ENCODE results near the gene TOM1. TPM values are rescaled to one million over a fixed set of nuclear protein-coding genes. Genes with fewer than 3 reads are reported as not detected.

Gene TOM1
- total and polyA plus RNA-seq, 10 of the 15 experiments (the other 5 are each of a cell fraction or from before 2014, with no cell fraction given), result 2.2 to 64.6 (median 40.3) TPM

GRCh38 chr22:35390933-35391332, 91.2 kb downstream of the TOM1 start:
- TF ChIP-seq DPF2 (IDR thresholded peaks at IDR 0.05) (no peak), TCF3 (IDR thresholded peaks at IDR 0.05; ENCODE audit: borderline replicate concordance, insufficient read depth, low read depth, low read length) (no peak), JUNB (IDR thresholded peaks at IDR 0.05) (no peak), SMAD5 (IDR thresholded peaks at IDR 0.05; ENCODE audit: low read depth) (no peak), SREBF2 (IDR thresholded peaks at IDR 0.05; ENCODE audit: low read length) (no peak), CBX5 (IDR thresholded peaks at IDR 0.05; ENCODE audit: low read depth) (no peak), ZBTB11 (CRISPR knock-in tag; IDR thresholded peaks at IDR 0.05) (no peak)
- intact Hi-C loops (cut with micrococcal nuclease; ENCODE audit: unreplicated experiment) (no loop called here), in situ Hi-C loops (cut with MboI) (loop anchor here (25.0 kb wide), 1 partner anchor 1821 kb away; the partner anchor contains the start of gene SSTR3)
- H2AFZ ChIP-seq (ENCODE audit: control insufficient read depth, low read depth, low read length), result no peak overlapping the region
- no peaks in the 10 kb centered on the region for H3K9me3 ChIP-seq (replicated peaks; ENCODE audit: control insufficient read depth, insufficient read depth, low read length)
- no peak overlapping the region for H3K9ac ChIP-seq (ENCODE audit: control insufficient read depth, insufficient read depth, low read length)
- ChIA-PET SMC1A (ENCODE audit: uncharacterized antibody, unreplicated experiment) (interaction anchor here (1.0 to 2.3 kb wide), 3 partner anchors 8 to 15 kb away, joined by 3 to 7 read pairs (median 5); partner anchors contain the start of gene HMOX1), CTCF (interaction anchor here (0.9 to 1.0 kb wide), 2 partner anchors 10 to 20 kb away, joined by 3 read pairs; partner anchors contain the start of gene HMOX1), POLR2A (interaction anchor here (0.6 to 1.4 kb wide), 3 partner anchors 9 to 34 kb away, joined by 3 read pairs; partner anchors contain the start of gene HMOX1), RAD21 (ENCODE audit: unreplicated experiment) (no interaction called here)
- no peak for ATAC-seq
- H3K4me3 ChIP-seq, result no peak overlapping the region
- no peaks in the 10 kb centered on the region for H4K20me1 ChIP-seq (ENCODE audit: control insufficient read depth, insufficient read depth)
- peaks cover 13 to 17% of the 10 kb centered on the region in 2 experiments; a peak in 3 of 4 replicates for H3K36me3 ChIP-seq (ENCODE audit: control insufficient read depth in 2 of 2, insufficient read depth in 2 of 2, low read length in 1 of 2)
- no peak for DNase-seq (ENCODE audit: low read depth, low spot score)
- no peak for FAIRE-seq
- H3K4me2 ChIP-seq (ENCODE audit: control insufficient read depth, insufficient read depth), result no peak overlapping the region
- no peaks in the 10 kb centered on the region for H3K79me2 ChIP-seq (ENCODE audit: control insufficient read depth, insufficient read depth, low read length)
- no peak overlapping the region for H3K27ac ChIP-seq (ENCODE audit: control insufficient read depth, insufficient read depth)
- peaks cover 14% of the 10 kb centered on the region for H3K4me1 ChIP-seq (ENCODE audit: control insufficient read depth, insufficient read depth, low read length)
- H3K27me3 ChIP-seq (replicated peaks in 1 of 2; ENCODE audit: control insufficient read depth in 2 of 2, insufficient read depth in 2 of 2, low read length in 1 of 2), result no peaks in the 10 kb centered on the region
- WGBS (ENCODE audit: insufficient coverage, insufficient replicate concordance, low lambda C conversion rate, missing lambda C conversion rate), result 82% methylated on average over 4 of the region's 5 CpGs
- no TSS peak for BruUV-seq (replicated peaks)

Measured in GM12878 (cell line).